ENCODE results near the gene SYPL2. TPM values are rescaled to one million over a fixed set of nuclear protein-coding genes. Genes with fewer than 3 reads are reported as not detected.

The SYPL2 gene
- total and polyA plus RNA-seq, 9 donors: 0.31 to 5.1 (median 2.4) TPM

GRCh38 chr1:109482791-109483671 lies 16.7 kb downstream of the SYPL2 start:
- H3K27ac ChIP-seq: no peak overlapping the region
- no peaks in the 10 kb centered on the region for H3K9me3 ChIP-seq
- H3K27me3 ChIP-seq: no peaks in the 10 kb centered on the region
- intact Hi-C loops (cut with DNase I): no loop called here
- peak; percentile 47 to 75 (median 73) for DNase-seq
- no peaks in the 10 kb centered on the region for H3K36me3 ChIP-seq
- H3K4me3 ChIP-seq: peak overlapping the region; percentile 36
- H3K4me1 ChIP-seq (ENCODE audit: insufficient read depth): peaks cover 4% of the 10 kb centered on the region
- 8 to 13% (median 11%) methylated on average over 29 of the region's 29 CpGs for WGBS, 3 donors
- TF ChIP-seq POLR2A (IDR thresholded peaks at IDR 0.05) (no peak), CTCF (IDR thresholded peaks at IDR 0.05) (no peak), EP300 (IDR thresholded peaks at IDR 0.05) (no peak)

- WGBS, 3 donors: 0 to 1% (median 0%) methylated on average over 32 to 73 of the region's 73 CpGs
- H3K4me3 ChIP-seq: peak within 1 kb of the TSS; percentile 77
- intact Hi-C loops (cut with DNase I): no loop called here
- DNase-seq: peak; percentile 93 to 95 (median 95)
- no peak for TF ChIP-seq CTCF (IDR thresholded peaks at IDR 0.05)
- peak; percentile 47 for TF ChIP-seq POLR2A (IDR thresholded peaks at IDR 0.05)
- TF ChIP-seq EP300 (IDR thresholded peaks at IDR 0.05): no peak
- no peaks in the 10 kb centered on the region for H3K36me3 ChIP-seq
- H3K9me3 ChIP-seq: no peaks in the 10 kb centered on the region
- H3K27me3 ChIP-seq: no peaks in the 10 kb centered on the region
- peak within 1 kb of the TSS; percentile 98 to 99 for H3K27ac ChIP-seq
- peaks cover 4% of the 10 kb centered on the region for H3K4me1 ChIP-seq (ENCODE audit: insufficient read depth)
Observed at GRCh38 chr1:109483672-109484518, 17.5 kb downstream of the SYPL2 start, which contains the start of gene ATXN7L2. Gene ATXN7L2, plus strand, starts transcription at chr1:109483905. Its CDS starts 49 bp downstream, at chr1:109483954.

GRCh38 chr1:109484519-109484975 lies 18.2 kb downstream of the SYPL2 start:
- H3K4me3 ChIP-seq: peak overlapping the region; percentile 77
- H3K36me3 ChIP-seq: no peaks in the 10 kb centered on the region
- no peaks in the 10 kb centered on the region for H3K27me3 ChIP-seq
- peak overlapping the region; percentile 98 to 99 for H3K27ac ChIP-seq
- intact Hi-C loops (cut with DNase I): no loop called here
- no peak for DNase-seq
- 15 to 18% (median 16%) methylated on average over 15 of the region's 15 CpGs for WGBS, 3 donors
- H3K9me3 ChIP-seq: no peaks in the 10 kb centered on the region
- no peak for TF ChIP-seq CTCF (IDR thresholded peaks at IDR 0.05)
- TF ChIP-seq EP300 (IDR thresholded peaks at IDR 0.05): no peak
- TF ChIP-seq POLR2A (IDR thresholded peaks at IDR 0.05): no peak
- peaks cover 4% of the 10 kb centered on the region for H3K4me1 ChIP-seq (ENCODE audit: insufficient read depth)

GRCh38 chr1:109485001-109485400 lies 18.7 kb downstream of the SYPL2 start:
- no peak overlapping the region for H3K27ac ChIP-seq
- no peaks in the 10 kb centered on the region for H3K27me3 ChIP-seq
- H3K4me3 ChIP-seq: no peak overlapping the region
- peaks cover 4% of the 10 kb centered on the region for H3K4me1 ChIP-seq (ENCODE audit: insufficient read depth)
- H3K36me3 ChIP-seq: no peaks in the 10 kb centered on the region
- no peak for DNase-seq
- WGBS, 3 donors: 16 to 26% (median 26%) methylated on average over 3 of the region's 3 CpGs
- no peaks in the 10 kb centered on the region for H3K9me3 ChIP-seq
- TF ChIP-seq CTCF (IDR thresholded peaks at IDR 0.05) (no peak), POLR2A (IDR thresholded peaks at IDR 0.05) (no peak), EP300 (IDR thresholded peaks at IDR 0.05) (no peak)
- intact Hi-C loops (cut with DNase I): no loop called here

Data from ovary (tissue), 9 donors.